GM23248 (cell line): ENCODE measurements around the gene HTRA1.

ENCODE experiments used
- EZH2 ChIP-seq: fragments of 200-600 bp; sonication (generic); IDR thresholded peaks from 2 replicates; pipeline ENCODE4 v1.6.1; 2018; ENCODE audit warnings: antibody characterized with exemption, mild to moderate bottlenecking; ENCODE audit not compliant: insufficient read depth, poor library complexity, severe bottlenecking
- EZH2phosphoT487 ChIP-seq: fragments of 200-600 bp; sonication (generic); IDR thresholded peaks from 2 replicates; pipeline ENCODE4 v1.6.1; 2018; ENCODE audit warnings: antibody characterized with exemption, moderate library complexity, mild to moderate bottlenecking, low read depth; ENCODE audit not compliant: insufficient read depth

GRCh38 chr10:122474131-122474818 lies 12.9 kb downstream of the HTRA1 start:
- TF ChIP-seq EZH2phosphoT487, result no peak
- TF ChIP-seq EZH2, result no peak
